ENCODE measurements around the gene ASPHD1.
"Not testable (repeated sequence)": the region's sequence is repeated elsewhere in the genome, so short reads cannot be mapped to it uniquely, and the experiment has no call there.

The ASPHD1 gene

GRCh38 chr16:29900102-29900887 is at the start of gene ASPHD1:
TSS of gene ASPHD1 (plus strand) at chr16:29900488. CDS start at chr16:29900972, 484 bp downstream.
- DNase-seq (ENCODE audit: low read depth), result peak; percentile 63

- DNase-seq (ENCODE audit: low read depth), result no peak
Measured at GRCh38 chr16:29850998-29851397, 49.3 kb upstream of the ASPHD1 start.

- DNase-seq (ENCODE audit: low read depth), result no peak
Measured at GRCh38 chr16:29852654-29853053, 47.6 kb upstream of the ASPHD1 start.

- DNase-seq (ENCODE audit: low read depth), result no peak
Measured at GRCh38 chr16:29854520-29855100, 45.7 kb upstream of the ASPHD1 start.

GRCh38 chr16:29857133-29857760 is 43.0 kb upstream of the ASPHD1 start:
- DNase-seq (ENCODE audit: low read depth), result no peak

- no peak for DNase-seq (ENCODE audit: low read depth)
Measured at GRCh38 chr16:29858149-29858849, 42.0 kb upstream of the ASPHD1 start.

GRCh38 chr16:29858974-29859373 is 41.3 kb upstream of the ASPHD1 start:
- DNase-seq (ENCODE audit: low read depth), result no peak

GRCh38 chr16:29860218-29860617 is 40.1 kb upstream of the ASPHD1 start:
- no peak for DNase-seq (ENCODE audit: low read depth)

- no peak for DNase-seq (ENCODE audit: low read depth)
Measured at GRCh38 chr16:29862383-29862883, 37.9 kb upstream of the ASPHD1 start.

- peak; percentile 85 for DNase-seq (ENCODE audit: low read depth)
Measured at GRCh38 chr16:29862884-29863668, 37.2 kb upstream of the ASPHD1 start, which contains the start of gene CDIPT. TSS of gene CDIPT (minus strand) at chr16:29863226. CDS start at chr16:29862857, 369 bp downstream.

GRCh38 chr16:29863669-29863984 is 36.7 kb upstream of the ASPHD1 start:
- DNase-seq (ENCODE audit: low read depth), result no peak

- DNase-seq (ENCODE audit: low read depth), result no peak
Measured at GRCh38 chr16:29864205-29864604, 36.1 kb upstream of the ASPHD1 start.

GRCh38 chr16:29868396-29869009 is 31.8 kb upstream of the ASPHD1 start:
- DNase-seq (ENCODE audit: low read depth), result no peak

GRCh38 chr16:29869067-29869466 is 31.2 kb upstream of the ASPHD1 start:
- not testable (repeated sequence) for DNase-seq (ENCODE audit: low read depth)

- DNase-seq (ENCODE audit: low read depth), result no peak
Measured at GRCh38 chr16:29871822-29872546, 28.3 kb upstream of the ASPHD1 start.

- no peak for DNase-seq (ENCODE audit: low read depth)
Measured at GRCh38 chr16:29873319-29873718, 27.0 kb upstream of the ASPHD1 start.

GRCh38 chr16:29875206-29875605 is 25.1 kb upstream of the ASPHD1 start:
- DNase-seq (ENCODE audit: low read depth), result no peak

GRCh38 chr16:29876217-29876593 is 24.1 kb upstream of the ASPHD1 start:
- DNase-seq (ENCODE audit: low read depth), result no peak

GRCh38 chr16:29876594-29877249 is 23.6 kb upstream of the ASPHD1 start:
- DNase-seq (ENCODE audit: low read depth), result no peak
